HG02981 (cell line): Measurements from ENCODE around the gene NR2F1.

Source experiments
- ATAC-seq: cut with Tn5 transposase; IDR thresholded peaks from one replicate; pipeline ENCODE4 v1.9.1; 2021; ENCODE audit warnings: mild to moderate bottlenecking, moderate library complexity; ENCODE audit not compliant: unreplicated experiment

Gene NR2F1

GRCh38 chr5:93577854-93578812, 4.9 kb upstream of the NR2F1 start:
- no peak for ATAC-seq

GRCh38 chr5:93578813-93579691, 4.0 kb upstream of the NR2F1 start:
- ATAC-seq, result no peak

- no peak for ATAC-seq
Measured at GRCh38 chr5:93579692-93580062, 3.3 kb upstream of the NR2F1 start.

DNA sequence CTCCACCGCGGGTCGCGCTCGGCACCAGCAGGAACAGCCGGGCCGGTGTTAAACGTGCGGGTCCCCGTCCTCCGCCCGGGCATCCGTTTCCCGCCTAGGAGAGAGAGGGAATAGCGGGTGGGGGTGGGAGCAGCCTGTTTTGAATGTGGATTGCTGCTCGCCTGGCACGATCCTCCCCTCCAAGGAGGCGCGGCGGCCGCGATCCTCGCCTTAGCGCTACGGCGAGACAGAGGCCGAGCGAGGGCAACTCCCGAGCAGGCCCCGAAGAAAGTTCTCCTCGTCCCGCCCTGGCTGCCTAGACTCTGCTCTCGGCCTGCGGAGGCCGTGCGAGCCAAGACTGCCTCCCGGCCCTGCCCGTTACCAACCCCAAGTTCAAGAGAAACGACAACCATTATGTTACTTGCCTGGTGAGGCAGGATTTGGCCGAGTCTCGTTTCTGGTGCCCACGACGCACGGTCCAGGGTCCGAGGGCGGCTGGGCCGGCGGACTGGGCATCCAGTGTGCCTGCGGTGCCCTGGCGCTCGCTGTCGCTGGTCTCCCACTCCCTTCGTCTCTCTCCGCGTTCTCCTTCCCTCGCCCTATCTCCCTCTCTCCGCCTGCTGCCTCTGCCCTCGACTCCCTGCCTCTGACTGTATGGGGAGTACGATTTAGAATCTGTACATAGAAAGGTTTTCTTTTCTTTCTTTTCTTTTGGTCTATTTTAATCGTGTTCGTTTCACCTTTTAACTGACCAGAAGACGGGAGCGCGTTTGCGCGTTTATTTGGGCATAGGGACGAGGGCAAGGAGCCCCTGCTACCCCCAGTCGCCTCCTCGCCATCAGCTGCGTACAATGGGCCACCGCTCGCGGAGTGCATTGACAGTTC, 2.7 kb upstream of the NR2F1 start:
- ATAC-seq, result no peak

GRCh38 chr5:93580927-93581445, 2.0 kb upstream of the NR2F1 start, which contains the start of gene NR2F1-AS1:
TSS of gene NR2F1-AS1 (minus strand) at chr5:93581219.
- peak; percentile 21 for ATAC-seq

- ATAC-seq, result no peak
Measured at GRCh38 chr5:93582167-93582462, 907 bp upstream of the NR2F1 start.

GRCh38 chr5:93583439-93583767, 381 bp downstream of the NR2F1 start:
- ATAC-seq, result no peak

GRCh38 chr5:93583768-93584595, 960 bp downstream of the NR2F1 start:
- peak; percentile 35 for ATAC-seq

- ATAC-seq, result no peak
Measured at GRCh38 chr5:93584596-93585040, 1.6 kb downstream of the NR2F1 start.

DNA sequence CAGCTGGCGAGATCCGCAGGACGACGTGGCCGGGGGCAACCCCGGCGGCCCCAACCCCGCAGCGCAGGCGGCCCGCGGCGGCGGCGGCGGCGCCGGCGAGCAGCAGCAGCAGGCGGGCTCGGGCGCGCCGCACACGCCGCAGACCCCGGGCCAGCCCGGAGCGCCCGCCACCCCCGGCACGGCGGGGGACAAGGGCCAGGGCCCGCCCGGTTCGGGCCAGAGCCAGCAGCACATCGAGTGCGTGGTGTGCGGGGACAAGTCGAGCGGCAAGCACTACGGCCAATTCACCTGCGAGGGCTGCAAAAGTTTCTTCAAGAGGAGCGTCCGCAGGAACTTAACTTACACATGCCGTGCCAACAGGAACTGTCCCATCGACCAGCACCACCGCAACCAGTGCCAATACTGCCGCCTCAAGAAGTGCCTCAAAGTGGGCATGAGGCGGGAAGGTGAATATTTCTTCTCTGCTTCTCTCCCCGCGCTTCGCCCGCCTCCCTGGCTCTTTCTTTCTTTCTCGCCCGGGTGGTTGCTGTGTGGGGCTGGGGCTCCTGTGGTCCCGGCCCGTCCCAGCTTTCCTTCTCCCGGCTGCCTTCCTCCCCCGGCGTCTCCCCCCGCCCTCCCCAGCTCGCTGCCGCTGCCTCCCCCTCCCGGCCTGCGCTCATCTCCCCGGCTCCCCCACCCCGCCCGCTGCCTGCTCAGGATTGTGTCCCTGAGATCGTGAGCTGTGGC, 2.2 kb downstream of the NR2F1 start:
- ATAC-seq, result no peak

- ATAC-seq, result no peak
Measured at GRCh38 chr5:93585767-93586385, 2.9 kb downstream of the NR2F1 start.

DNA sequence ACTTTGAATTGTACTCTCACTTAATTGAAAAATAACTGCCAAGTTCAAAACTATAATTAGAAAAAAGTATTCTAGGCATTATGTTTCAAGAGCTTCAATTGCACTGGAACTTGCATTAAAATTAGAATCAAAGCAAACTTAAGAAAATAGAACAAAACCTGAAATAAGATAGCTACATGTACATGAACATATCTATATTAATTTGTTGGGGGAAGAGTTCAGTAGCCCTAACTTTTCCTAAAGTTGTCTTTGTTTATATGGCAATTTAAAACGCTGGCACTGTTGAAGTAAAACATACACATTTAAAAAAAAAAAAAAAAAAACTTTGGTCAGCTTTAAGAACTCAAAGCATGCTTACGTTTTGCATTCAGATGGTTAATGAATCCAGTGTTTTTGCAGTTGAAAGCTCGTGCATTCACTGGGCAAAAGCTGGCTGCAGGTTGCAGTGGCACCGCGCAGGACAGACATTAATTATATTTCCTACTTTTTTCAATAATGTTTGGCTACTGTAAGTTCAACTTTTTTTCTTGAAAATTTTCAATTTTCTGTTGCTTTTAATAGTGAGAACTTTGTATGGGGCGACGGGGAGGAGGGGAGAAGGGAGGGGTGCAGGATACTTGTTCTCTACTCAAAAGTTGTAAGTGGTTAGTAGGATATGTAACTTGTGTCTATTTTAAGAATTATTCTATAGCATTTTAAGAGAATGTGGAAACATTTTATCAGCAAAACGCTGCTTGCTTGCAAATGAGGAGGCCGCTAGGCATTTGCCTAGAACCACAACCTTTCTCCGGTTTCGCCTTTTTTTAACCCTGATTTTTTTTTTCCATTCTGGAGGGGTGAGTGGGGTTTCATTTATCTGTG, 3.9 kb downstream of the NR2F1 start:
- ATAC-seq, result no peak

- ATAC-seq, result no peak
Measured at GRCh38 chr5:93587597-93588351, 4.8 kb downstream of the NR2F1 start.

GRCh38 chr5:93588352-93589151, 5.5 kb downstream of the NR2F1 start:
- no peak for ATAC-seq

DNA sequence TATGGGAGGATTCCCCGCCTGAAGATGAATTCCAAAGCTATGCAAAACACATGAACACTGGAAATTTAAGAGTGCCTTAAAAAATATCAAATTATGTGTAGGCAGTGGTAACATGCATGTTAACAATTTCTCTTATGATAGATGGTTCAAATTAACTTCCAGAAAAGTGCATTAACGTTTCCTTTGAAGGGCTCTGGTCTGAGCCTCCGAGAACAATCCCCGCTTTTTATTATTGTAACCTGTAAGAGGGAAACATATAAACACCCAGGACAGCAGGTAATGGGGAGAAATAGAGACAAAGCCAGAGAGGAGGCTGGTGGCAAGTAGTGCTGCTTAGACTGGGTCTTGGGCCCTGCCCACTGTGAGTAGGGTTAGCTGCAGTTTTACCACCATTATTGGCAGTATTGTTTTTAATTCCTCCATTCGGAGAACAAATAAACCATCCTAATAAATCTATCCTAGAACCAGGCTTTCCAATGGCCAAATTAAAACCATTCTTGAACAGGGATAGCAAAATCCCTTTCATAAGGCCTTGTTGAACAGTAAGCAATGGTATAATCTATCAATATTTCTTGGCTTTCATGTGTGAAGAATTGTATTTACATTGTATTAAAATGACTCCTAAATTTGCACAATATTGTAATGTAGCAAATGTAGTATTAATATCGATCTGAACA, 6.3 kb downstream of the NR2F1 start:
- ATAC-seq, result no peak

GRCh38 chr5:93589829-93590215, 6.8 kb downstream of the NR2F1 start:
- no peak for ATAC-seq
